ENCODE measurements around the gene FBLN5.

Gene FBLN5

GRCh38 chr14:91835920-91836843, 111.3 kb downstream of the FBLN5 start:
- TF ChIP-seq, protein P1, sequence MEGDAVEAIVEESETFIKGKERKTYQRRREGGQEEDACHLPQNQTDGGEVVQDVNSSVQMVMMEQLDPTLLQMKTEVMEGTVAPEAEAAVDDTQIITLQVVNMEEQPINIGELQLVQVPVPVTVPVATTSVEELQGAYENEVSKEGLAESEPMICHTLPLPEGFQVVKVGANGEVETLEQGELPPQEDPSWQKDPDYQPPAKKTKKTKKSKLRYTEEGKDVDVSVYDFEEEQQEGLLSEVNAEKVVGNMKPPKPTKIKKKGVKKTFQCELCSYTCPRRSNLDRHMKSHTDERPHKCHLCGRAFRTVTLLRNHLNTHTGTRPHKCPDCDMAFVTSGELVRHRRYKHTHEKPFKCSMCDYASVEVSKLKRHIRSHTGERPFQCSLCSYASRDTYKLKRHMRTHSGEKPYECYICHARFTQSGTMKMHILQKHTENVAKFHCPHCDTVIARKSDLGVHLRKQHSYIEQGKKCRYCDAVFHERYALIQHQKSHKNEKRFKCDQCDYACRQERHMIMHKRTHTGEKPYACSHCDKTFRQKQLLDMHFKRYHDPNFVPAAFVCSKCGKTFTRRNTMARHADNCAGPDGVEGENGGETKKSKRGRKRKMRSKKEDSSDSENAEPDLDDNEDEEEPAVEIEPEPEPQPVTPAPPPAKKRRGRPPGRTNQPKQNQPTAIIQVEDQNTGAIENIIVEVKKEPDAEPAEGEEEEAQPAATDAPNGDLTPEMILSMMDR (IDR thresholded peaks at IDR 0.05; ENCODE audit: low read length, missing control alignments): no peak
- no peak overlapping the region for H3K4me3 ChIP-seq (replicated peaks; ENCODE audit: low read depth, low read length)
- DNase-seq (ENCODE audit: low read depth): no peak

- H3K4me3 ChIP-seq (replicated peaks; ENCODE audit: low read depth, low read length): no peak overlapping the region
- DNase-seq (ENCODE audit: low read depth): no peak
- TF ChIP-seq, protein P1 (IDR thresholded peaks at IDR 0.05; ENCODE audit: low read length, missing control alignments): no peak
Observed at GRCh38 chr14:91835197-91835919, 112.1 kb downstream of the FBLN5 start.

- DNase-seq (ENCODE audit: low read depth): no peak
- H3K4me3 ChIP-seq (replicated peaks; ENCODE audit: low read depth, low read length): no peak overlapping the region
- TF ChIP-seq, protein P1 (IDR thresholded peaks at IDR 0.05; ENCODE audit: low read length, missing control alignments): no peak
Observed at GRCh38 chr14:91834571-91834970, 112.9 kb downstream of the FBLN5 start.

- DNase-seq (ENCODE audit: low read depth): no peak
- TF ChIP-seq, protein P1 (IDR thresholded peaks at IDR 0.05; ENCODE audit: low read length, missing control alignments): no peak
- no peak overlapping the region for H3K4me3 ChIP-seq (replicated peaks; ENCODE audit: low read depth, low read length)
Observed at GRCh38 chr14:91831337-91831736, 116.2 kb downstream of the FBLN5 start.

DNA sequence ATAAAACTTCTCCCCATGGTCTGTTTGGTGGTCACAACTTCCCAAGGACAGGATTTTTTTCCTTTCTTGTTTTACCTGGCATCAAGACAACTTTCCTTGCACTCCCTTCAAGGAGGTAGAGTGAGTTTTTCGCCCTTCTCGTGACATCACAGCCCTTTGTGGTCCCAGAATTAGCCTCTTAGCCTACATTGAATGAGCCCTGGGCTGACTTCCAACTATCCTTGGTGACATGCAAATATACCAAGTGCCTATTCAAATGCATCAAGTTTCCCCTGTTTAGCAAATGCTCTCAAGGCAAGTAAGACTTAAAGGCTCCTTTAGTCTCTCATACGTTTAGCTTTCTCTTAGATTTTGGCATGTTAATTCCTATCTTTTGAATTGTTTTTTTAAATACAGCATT, 116.7 kb downstream of the FBLN5 start:
- TF ChIP-seq, protein P1 (IDR thresholded peaks at IDR 0.05; ENCODE audit: low read length, missing control alignments): no peak
- no peak overlapping the region for H3K4me3 ChIP-seq (replicated peaks; ENCODE audit: low read depth, low read length)
- no peak for DNase-seq (ENCODE audit: low read depth)

DNA sequence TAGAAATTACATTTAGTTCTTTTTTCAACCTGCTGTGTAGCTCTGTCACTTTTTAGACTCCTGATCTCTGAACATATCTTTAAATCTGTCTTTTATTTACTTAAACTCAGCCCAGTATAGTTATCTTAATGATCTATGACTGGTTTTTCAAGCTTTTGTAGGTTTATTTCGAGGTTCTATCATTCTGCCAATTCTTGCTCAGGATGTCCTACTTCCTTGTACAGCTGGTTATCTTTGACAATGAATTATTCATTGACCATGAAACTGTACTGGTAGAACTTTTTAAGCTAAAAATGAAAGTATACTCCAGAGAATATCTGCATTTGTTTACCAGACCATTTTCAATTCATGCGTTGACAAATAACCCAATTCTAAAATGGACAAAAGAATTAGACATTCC, 118.0 kb downstream of the FBLN5 start:
- H3K4me3 ChIP-seq (replicated peaks; ENCODE audit: low read depth, low read length): no peak overlapping the region
- TF ChIP-seq, protein P1 (IDR thresholded peaks at IDR 0.05; ENCODE audit: low read length, missing control alignments): no peak
- no peak for DNase-seq (ENCODE audit: low read depth)

Data from fibroblast of pulmonary artery (primary cell).